HG02973 (cell line): ENCODE measurements around the gene ELMOD3.
A peak's percentile ranks its signal among the peaks of the same experiment; 100 is the strongest.
"Not testable (repeated sequence)": the region's sequence is repeated elsewhere in the genome, so short reads cannot be mapped to it uniquely, and the experiment has no call there.

Experiments used
- ATAC-seq: cut with Tn5 transposase; IDR thresholded peaks from one replicate; pipeline ENCODE4 v1.9.1; 2021; ENCODE audit warnings: moderate library complexity; ENCODE audit not compliant: unreplicated experiment

Gene ELMOD3

GRCh38 chr2:85354286-85355072 lies at the start of gene ELMOD3, which contains the start of gene RETSAT:
Gene ELMOD3, plus strand, starts transcription at chr2:85354769. Its CDS starts 2,430 bp downstream, at chr2:85357199.
Gene RETSAT, minus strand, starts transcription at chr2:85354528. Its CDS starts 21 bp downstream, at chr2:85354507.
- peak; percentile 94 for ATAC-seq

DNA sequence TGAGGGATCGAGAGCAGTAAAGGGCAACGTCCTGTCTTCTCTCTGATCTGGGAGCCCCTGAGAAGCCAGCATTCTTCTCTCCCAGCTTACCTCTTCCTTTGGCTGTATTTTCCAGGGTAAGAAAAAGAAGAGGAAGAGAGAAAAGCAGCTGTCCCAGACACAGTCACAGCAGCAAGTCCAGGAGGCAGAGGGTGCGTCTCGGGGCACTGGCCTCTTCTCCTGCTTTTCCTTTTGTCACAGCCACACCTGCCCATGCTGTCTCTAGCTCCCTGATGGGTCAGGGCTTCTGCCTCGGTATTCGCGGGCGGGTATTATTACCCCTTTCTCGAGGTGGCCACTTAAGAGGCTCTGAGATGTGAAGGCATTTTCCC lies 47.1 kb upstream of the ELMOD3 start:
- ATAC-seq: no peak

DNA sequence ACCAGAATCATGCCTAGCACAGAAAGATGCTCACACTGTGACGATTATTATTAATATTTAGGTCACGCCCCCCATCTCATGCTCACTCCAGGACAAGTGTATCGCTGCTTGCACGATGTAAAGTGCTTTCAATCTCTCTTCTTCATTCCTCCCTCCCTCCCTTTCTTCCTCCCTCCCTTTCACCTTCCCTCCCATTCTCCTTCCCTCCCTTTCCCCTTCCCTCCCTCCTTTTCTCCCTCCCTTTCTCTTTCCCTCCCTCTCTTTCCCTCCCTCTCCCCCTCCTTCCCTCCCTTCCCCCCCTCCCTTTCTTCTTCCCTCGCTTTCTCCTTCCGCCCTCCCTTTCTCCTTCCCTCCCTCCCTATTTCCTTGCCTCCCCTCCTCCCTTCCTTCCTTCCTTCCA lies 46.4 kb upstream of the ELMOD3 start:
- ATAC-seq: no peak

DNA sequence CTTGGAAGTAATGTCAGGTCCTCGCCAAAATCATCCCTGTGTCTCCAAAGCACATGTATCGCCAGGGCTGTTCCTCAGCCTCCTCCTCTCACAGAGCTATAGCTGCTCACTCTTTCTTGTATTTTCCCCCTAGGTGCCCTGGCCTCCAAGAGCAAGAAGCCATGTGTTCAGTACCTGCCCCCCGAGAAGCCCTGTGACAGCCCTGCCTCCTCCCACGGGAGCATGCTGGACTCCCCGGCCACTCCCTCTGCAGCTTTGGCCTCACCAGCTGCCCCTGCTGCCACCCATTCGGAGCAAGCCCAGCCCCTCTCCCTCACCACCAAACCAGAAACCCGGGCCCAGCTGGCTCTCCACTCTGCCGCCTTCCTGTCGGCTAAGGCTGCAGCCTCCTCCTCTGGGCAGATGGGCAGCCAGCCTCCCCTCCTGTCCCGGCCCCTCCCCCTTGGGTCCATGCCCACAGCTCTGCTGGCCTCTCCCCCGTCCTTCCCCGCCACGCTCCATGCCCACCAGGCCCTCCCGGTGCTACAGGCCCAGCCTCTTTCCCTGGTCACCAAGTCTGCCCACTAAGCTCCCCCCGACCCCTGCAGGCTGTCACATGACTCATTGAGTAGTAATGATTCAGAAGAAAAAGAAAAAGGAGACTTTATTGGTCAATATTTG lies 45.5 kb upstream of the ELMOD3 start:
- ATAC-seq: no peak

- no peak for ATAC-seq
These were observed 44.8 kb upstream of the ELMOD3 start for GRCh38 chr2:85309699-85310321.

DNA sequence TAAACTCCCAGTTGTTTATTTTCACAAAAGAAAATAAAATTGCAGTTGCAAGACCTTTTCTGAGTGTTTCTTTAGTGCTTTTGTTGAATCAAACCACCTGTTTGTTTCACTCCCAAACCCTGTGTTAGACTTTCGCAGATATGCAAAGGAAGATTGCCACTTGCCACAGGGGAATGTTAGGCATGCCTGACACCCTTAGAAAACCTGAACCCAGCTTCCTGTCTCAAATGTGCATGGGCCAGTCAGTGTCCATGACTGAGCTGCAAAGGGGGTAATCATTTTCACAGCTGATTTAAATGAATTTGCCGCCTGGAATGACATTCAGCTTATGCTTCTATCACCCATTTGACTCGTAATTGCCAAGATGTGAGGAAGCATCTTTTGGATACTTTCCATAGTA lies 44.2 kb upstream of the ELMOD3 start:
- no peak for ATAC-seq

GRCh38 chr2:85312404-85312803 lies 42.2 kb upstream of the ELMOD3 start:
- no peak for ATAC-seq

DNA sequence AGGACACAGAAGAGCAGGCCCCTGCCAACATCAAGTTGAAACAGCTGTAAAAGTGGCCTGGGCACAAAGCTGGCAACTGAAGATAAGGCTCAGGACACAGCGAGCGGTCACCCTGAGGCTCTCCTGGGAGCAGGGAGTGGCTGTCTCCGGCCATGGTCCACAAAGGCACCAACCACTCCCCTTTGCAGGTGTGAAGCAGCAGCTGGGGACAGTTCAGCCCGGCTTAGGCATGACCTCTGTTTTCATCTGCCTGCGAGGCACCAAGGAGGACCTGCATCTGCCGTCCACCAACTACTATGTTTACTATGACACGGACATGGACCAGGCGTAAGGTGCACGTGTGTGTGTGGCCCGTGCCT lies 39.7 kb upstream of the ELMOD3 start:
- no peak for ATAC-seq

DNA sequence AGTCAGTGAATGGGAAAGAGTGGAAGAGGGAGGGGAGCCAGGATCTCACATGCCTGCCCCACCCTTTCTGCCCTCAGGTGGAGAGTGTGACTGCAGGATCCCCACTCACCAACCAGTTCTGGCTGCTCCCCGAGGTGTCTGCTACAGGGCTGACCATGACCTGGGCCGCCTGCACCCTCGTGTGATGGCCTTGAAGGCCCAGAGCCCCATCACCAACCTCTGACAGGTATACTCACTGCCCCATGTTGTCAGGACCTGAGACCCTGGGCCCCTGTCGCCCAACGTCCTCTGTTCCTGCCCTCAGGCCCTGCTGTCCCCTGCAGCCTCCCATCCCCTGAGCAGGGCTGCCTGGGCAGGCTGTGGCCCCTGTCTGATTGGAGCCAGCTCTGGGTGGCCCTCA lies 38.6 kb upstream of the ELMOD3 start:
- not testable (repeated sequence) for ATAC-seq

DNA sequence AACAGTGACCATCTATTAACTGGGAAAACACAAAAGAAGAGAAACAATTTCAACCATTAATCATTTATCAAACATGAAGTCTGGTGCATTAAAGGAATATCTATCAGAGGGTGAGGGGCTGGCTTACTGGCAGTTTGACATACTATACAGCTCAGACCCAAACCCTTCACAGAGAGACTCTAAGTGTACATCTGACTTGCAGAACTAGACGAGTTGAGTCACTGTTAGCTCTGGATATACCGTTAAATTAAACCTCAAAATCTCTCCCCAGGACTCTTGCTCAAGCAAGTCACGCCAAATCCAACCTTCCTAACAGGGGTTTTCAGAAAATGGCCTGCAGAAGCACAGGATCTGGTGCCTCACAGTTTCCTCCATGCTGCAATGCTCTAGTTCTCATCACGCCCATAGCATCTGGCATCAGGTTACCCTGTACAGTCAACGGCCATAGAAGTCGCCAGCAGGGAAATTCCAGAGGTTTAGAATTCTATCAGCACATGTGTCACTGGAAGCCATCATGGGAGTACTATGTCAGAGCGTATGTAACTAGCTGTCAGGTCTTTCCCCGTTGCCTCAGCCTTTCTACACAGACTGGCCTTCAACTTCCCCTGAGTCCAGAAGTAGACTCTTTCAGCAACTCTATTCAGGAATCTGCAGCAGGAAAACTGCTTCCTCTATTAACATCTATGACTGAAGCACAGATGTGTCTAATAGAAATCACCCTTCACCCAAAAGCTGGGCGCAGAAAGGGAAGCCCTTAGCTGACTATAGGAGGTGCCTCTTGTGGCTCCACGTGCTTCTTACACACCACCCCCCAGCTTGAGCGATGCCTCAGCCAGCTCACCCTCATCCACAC lies 36.1 kb upstream of the ELMOD3 start:
- ATAC-seq: no peak

DNA sequence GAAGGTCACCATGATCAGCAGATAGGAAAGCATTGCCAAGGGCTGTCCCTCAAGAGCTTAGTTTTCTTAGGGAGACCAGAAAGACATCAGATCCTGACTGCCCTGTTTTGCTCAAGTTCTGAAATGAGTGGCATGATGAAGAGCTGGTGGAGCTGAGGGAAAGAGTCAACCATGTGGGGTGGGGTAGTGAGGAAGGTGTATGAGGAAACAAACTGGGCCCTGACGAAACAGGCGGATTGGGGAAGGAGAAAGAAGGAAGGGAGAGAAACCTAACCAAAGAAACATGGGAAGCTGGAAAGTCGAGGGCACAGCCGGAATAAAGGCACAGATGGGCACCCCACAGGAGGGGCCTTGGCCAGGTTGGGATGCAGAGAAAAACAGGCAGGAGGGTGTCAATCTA lies 34.8 kb upstream of the ELMOD3 start:
- no peak for ATAC-seq

- ATAC-seq: no peak
These were observed 31.1 kb upstream of the ELMOD3 start for GRCh38 chr2:85323351-85323987.

- not testable (repeated sequence) for ATAC-seq
These were observed 30.6 kb upstream of the ELMOD3 start for GRCh38 chr2:85323988-85324367.

GRCh38 chr2:85324639-85325465 lies 29.7 kb upstream of the ELMOD3 start:
- no peak for ATAC-seq

DNA sequence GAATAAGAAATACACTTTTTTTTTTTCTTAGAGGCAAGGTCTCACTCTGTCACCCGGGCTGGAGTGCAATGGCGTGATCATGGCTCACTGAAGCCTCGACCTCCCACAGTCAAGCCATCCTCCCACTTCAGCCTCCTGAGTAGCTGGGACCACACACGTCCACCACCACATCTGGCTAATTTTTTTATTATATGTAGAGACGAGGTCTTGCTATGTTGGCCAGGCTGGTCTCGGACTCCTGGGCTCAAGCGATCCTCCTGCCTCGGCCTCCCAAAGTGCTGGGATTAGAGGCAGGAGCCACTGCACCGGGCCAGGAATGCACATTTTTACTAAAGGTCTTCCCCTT lies 29.1 kb upstream of the ELMOD3 start:
- no peak for ATAC-seq

DNA sequence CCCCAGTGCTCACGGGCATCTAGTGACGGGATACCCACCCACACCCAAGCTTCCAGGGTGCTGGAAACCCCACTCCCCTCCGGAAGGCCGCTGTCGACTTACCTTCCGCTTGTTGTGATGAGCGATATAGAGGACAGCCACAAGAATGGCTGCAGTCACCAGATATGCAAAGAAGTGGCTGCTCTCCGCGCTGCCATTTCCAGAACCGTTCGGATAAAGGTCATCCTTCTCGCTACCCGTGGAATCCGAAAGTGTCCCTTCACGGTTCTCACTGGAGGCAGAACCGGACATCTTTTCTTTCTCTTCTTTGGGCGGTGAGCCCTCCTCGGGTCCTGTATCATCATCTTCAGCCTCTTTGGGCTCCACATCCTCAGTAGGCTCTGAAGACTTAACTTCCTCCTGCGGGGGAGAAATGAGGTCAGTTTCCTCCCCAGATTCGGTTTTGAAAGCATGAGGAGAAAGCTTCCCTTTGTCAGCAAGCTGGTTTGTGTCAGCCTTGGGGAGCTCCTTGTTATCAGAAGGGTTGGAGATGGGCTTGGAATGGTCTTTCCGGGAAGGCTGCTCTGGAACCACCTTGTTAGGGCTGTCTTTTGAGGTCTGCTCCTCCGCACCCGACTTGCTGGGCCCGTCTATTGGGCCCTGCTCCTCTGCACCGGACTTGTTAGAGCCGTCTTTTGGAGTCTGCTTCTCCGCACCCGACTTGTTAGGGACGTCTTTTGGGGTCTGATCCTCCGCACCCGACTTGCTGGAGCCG lies 28.0 kb upstream of the ELMOD3 start:
- peak; percentile 34 for ATAC-seq

- no peak for ATAC-seq
These were observed 27.3 kb upstream of the ELMOD3 start for GRCh38 chr2:85327160-85327821.

- peak; percentile 83 for ATAC-seq
These were observed 26.5 kb upstream of the ELMOD3 start, which contains the start of gene TGOLN2 for GRCh38 chr2:85327822-85328617. Gene TGOLN2, minus strand, starts transcription at chr2:85327989. Its CDS starts 27 bp downstream, at chr2:85327962.
